Mucosa of descending colon (tissue), 3 donors: ENCODE measurements around the gene ACAP2. TPM values are rescaled to one million over a fixed set of nuclear protein-coding genes. Genes with fewer than 3 reads are reported as not detected.

Experiments used
- ATAC-seq: fragments of 200-7000 bp; cut with Tn5 transposase; one replicate; pipeline ENCODE4 v1.9.1; 2020; ENCODE audit warnings: mild to moderate bottlenecking, moderate library complexity
- DNase-seq, 3 donors: peaks; one replicate each; pipeline ENCODE4 v3.0.0-alpha.2; 2020
- H3K36me3 ChIP-seq: fragments of 200-600 bp; one replicate; pipeline ENCODE4 v1.8.0; 2021; ENCODE audit warnings: low read depth, mild to moderate bottlenecking
- H3K4me1 ChIP-seq: fragments of 200-600 bp; one replicate; pipeline ENCODE4 v1.8.0; 2021; ENCODE audit warnings: low read depth, mild to moderate bottlenecking
- H3K4me3 ChIP-seq: fragments of 200-600 bp; one replicate; pipeline ENCODE4 v1.8.0; 2021; ENCODE audit warnings: mild to moderate bottlenecking
- H3K9me3 ChIP-seq: fragments of 200-600 bp; one replicate; pipeline ENCODE4 v1.8.0; 2021; ENCODE audit warnings: mild to moderate bottlenecking
- intact Hi-C, 2 donors: fragments of 100-400 bp; cut with DNase I in 1 of 2; cut with micrococcal nuclease in 1 of 2; formaldehyde crosslinking; loops; one replicate each; pipeline versions ENCODE4 v1.11.0 to v1.11.1; 2022; cut with DNase I, micrococcal nuclease
- total RNA-seq, 3 donors: library from RNA; stranded (reverse); fragmentation: NEBNext Ultra II Directional in 2 of 3; extraction: Animal tissue kit (Norgen Biotek cat#: 25700) in 2 of 3; gene quantifications; one replicate each; pipeline versions ENCODE4 v1.2.1 to v1.2.4, GENCODE V29; 2021 to 2023
- TF ChIP-seq, protein P1 (sequence below): fragments of 200-600 bp; IDR thresholded peaks from one replicate; pipeline ENCODE4 v1.8.0; 2022; ENCODE audit warnings: antibody characterized with exemption, mild to moderate bottlenecking
- donor health status: DM: no; HTN: no; CAD: no; lungs with moderate emphysema.
- donor health status: DM: no; HTN: no; CAD: no.
- donor health status: DM: no; HTN: yes; CAD: no.

The ACAP2 gene
- total RNA-seq, 3 donors from 2014 or later, result 55.2 to 69.2 (median 69.2) TPM

DNA sequence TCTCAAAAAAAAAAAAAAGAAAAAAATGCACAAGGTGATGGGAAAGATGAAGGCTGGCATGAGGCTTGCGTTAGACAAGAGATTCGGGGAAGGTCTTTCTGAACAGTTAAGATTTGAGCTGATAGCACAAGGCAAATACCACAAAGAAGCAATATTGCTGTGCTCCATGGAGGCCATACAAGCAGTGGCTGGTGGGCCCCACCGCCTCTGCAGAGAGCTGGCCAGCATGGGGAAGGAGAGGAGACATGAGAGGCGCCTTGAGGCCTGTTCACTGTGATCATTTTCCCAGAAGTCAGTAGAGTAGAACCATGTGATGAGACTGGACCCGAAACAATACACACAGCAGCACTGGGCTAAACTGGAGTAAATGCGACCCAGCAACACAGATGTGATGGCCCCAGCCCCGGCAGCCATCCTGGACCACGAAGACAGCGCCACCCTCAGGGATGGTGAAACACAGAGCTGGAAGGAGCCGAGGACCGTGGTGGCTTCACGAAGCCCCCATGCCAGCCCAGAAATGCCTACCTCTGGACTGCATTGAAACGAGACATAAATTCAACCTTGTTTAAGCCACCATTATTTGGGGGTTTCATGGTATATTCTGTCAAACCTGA is 177.3 kb downstream of the ACAP2 start:
- TF ChIP-seq, protein P1, sequence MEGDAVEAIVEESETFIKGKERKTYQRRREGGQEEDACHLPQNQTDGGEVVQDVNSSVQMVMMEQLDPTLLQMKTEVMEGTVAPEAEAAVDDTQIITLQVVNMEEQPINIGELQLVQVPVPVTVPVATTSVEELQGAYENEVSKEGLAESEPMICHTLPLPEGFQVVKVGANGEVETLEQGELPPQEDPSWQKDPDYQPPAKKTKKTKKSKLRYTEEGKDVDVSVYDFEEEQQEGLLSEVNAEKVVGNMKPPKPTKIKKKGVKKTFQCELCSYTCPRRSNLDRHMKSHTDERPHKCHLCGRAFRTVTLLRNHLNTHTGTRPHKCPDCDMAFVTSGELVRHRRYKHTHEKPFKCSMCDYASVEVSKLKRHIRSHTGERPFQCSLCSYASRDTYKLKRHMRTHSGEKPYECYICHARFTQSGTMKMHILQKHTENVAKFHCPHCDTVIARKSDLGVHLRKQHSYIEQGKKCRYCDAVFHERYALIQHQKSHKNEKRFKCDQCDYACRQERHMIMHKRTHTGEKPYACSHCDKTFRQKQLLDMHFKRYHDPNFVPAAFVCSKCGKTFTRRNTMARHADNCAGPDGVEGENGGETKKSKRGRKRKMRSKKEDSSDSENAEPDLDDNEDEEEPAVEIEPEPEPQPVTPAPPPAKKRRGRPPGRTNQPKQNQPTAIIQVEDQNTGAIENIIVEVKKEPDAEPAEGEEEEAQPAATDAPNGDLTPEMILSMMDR, result no peak
- intact Hi-C loops, result loop anchor here in 1 of 2 donors (10.0 kb wide), 1 partner anchor 581 kb away; the partner anchor contains the start of gene FAM43A
- ATAC-seq, result no peak
- H3K9me3 ChIP-seq, result no peaks in the 10 kb centered on the region
- DNase-seq, result no peak
- peaks cover 20% of the 10 kb centered on the region for H3K4me1 ChIP-seq
- H3K36me3 ChIP-seq, result no peaks in the 10 kb centered on the region
- no peak overlapping the region for H3K4me3 ChIP-seq

DNA sequence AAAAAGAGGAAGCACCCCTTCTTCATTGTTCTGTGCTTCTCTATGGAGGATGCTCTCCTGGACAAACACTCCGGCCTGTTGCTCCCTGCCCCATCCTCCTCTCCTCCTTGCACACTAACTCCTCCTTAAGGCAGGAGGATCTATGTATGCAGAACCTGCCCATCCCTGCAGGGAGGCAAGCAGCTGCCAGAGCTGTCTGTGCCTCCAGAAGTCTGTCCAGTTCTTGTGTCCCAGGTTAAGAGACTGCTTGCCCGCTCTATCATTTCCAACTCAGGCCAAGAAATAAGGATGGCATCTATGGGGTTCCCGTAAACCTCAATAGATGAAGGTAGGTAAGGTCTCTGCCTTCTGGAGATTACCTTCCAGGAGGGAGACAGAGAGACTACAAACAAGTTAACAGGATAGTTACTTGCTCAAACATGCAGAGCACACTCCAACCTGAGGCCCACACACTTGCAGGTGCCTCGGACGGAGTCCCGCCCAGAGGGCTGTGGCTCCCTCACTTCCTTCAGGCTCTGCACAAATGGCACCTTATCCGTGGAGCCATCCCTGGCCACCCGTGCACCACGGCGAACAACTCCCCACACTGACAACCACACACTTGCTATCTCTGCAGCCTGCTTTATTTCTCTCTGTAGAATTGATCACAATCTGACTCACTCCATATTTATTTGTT is 178.8 kb downstream of the ACAP2 start:
- TF ChIP-seq, protein P1, result no peak
- Histone ChIP-seq H3K4me1 (peaks cover 16% of the 10 kb centered on the region), H3K4me3 (no peak overlapping the region), H3K36me3 (no peaks in the 10 kb centered on the region), H3K9me3 (no peaks in the 10 kb centered on the region)
- no peak for ATAC-seq
- intact Hi-C loops, result loop anchor here in 1 of 2 donors (10.0 kb wide), 1 partner anchor 579 kb away; the partner anchor contains the start of gene FAM43A
- DNase-seq, result no peak

DNA sequence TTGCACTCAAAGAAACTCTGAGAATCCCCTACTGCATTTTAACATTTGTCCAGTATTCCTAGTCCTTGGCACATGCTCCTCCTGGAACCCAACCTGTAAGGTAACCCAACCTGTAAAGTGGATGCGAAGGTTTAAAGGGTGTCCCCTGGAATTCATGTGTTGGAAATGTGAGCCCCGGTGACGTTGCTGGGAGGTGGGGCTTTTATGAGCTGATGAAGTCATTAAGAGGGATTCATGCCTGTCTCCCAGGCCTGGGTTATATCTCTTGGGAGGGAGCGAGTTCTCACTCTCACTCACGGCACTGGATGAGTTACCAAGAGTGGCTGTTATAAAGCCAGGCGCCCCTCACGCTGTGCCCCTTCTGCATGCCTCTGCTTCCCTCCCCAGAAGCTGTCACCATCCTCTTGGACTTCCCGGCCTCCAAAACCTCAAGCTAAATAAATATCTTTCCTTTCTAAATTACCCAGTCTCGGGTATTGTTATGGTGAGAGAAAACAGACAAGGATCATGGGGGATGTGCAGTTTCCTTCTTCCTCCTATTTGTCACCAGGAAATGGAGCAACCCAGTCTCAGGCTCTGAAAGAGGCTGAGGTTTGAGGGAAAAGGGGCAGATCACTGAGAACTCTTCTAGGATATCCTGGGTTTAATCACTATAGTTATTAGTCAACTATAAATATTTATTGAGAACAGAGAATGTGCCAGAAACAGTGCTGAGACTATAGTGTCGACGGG is 179.5 kb downstream of the ACAP2 start:
- H3K9me3 ChIP-seq, result no peaks in the 10 kb centered on the region
- H3K36me3 ChIP-seq, result no peaks in the 10 kb centered on the region
- no peak for ATAC-seq
- H3K4me3 ChIP-seq, result no peak overlapping the region
- peaks cover 23% of the 10 kb centered on the region for H3K4me1 ChIP-seq
- intact Hi-C loops, result loop anchor here in 1 of 2 donors (10.0 kb wide), 1 partner anchor 579 kb away; the partner anchor contains the start of gene FAM43A
- TF ChIP-seq, protein P1, result no peak
- no peak for DNase-seq

DNA sequence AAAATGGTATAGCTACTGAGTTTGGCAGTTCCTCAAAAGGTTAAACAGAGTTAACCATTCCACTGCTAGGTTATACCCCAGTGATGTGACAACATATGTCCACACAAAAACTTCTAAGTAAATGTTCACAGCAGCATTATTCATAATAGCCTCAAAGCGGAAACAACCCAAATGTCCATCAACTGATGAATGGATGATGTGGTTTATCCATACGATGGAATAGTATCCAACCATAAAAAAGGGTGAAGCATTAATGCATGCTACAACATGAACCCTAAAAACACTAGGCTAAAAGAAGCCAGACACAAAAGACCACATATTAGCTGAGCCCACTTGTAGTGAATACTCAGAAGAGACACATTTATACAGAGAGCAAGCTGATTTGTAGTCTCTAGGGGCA is 180.9 kb downstream of the ACAP2 start:
- no peak for DNase-seq
- TF ChIP-seq, protein P1, result no peak
- Histone ChIP-seq H3K4me1 (peaks cover 25% of the 10 kb centered on the region), H3K9me3 (no peaks in the 10 kb centered on the region), H3K4me3 (no peak overlapping the region), H3K36me3 (no peaks in the 10 kb centered on the region)
- intact Hi-C loops, result loop anchor here in 1 of 2 donors (10.0 kb wide), 1 partner anchor 577 kb away; the partner anchor contains the start of gene FAM43A
- ATAC-seq, result no peak

DNA sequence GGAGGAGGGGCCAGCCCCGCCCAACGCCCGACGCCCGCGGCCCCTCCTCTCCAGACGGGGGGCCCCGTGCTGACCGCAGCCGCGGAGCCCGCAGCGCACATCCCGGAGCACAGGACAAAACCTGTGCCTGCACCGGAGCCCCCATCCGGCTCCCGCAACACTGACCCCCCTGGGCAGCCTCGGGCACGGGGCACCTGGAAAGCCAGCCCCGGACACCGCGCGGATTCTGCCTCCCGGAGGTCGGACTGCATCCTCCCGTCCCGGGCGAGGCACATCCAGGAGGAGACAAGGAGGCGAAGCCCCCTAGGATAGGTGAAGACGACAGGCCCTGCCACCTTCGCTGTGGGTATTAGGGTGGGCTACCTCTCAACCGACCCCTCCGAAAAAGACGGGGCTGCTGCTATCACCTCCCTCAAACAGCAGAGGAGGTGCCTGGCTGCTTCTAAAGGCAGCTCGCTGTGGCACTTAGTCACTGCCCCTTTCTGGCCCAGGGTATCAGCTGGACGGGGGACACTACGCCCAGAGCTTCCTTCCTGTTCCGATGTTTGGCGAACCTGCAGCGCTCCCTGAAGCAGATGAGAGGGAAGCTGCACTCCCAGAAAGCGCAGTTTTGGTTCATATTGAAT is 182.4 kb downstream of the ACAP2 start:
- Histone ChIP-seq H3K4me3 (peak overlapping the region; percentile 28), H3K36me3 (no peaks in the 10 kb centered on the region), H3K9me3 (no peaks in the 10 kb centered on the region), H3K4me1 (peaks cover 25% of the 10 kb centered on the region)
- peak in 2 of 3 donors; percentile 49 to 74 for DNase-seq
- peak; percentile 54 for ATAC-seq
- intact Hi-C loops, result loop anchor here in 1 of 2 donors (10.0 kb wide), 1 partner anchor 576 kb away; the partner anchor contains the start of gene FAM43A
- TF ChIP-seq, protein P1, result no peak
